A549 (cell line): ENCODE measurements around the gene KCNA3. TPM values are rescaled to one million over a fixed set of nuclear protein-coding genes. Genes with fewer than 3 reads are reported as not detected.

Experiments
- ATAC-seq, 2 experiments: fragments of 200-7000 bp in 1 of 2; fragments of >200 bp in 1 of 2; cut with Nextera tagmentation in 1 of 2; cut with Tn5 transposase in 1 of 2; 3 replicates each; pipeline versions ENCODE4 v1.8.0 to v1.9.1; 2018 to 2020; ENCODE audit warnings: mild to moderate bottlenecking in 1 of 2, moderate library complexity in 1 of 2
- CTCF ChIA-PET: fragments of 300-600 bp; sonication (Branson Sonifier 250); formaldehyde crosslinking; extraction: SDS; loops from one replicate; lab custom pipeline; 2021; ENCODE audit warnings: antibody characterized with exemption, inconsistent platforms; lab: Yijun Ruan, JAX
- POLR2A ChIA-PET: fragments of 350-600 bp; formaldehyde crosslinking; extraction: SDS; loops from one replicate; lab custom pipeline; 2021; ENCODE audit warnings: antibody characterized with exemption, inconsistent platforms; lab: Yijun Ruan, JAX
- DNase-seq, 2 experiments: peaks; one replicate each; pipeline versions ENCODE4 v3.0.0 to v3.0.0-alpha.2; 2011 to 2016; ENCODE audit warnings: low read depth in 1 of 2, low spot score in 1 of 2
- FAIRE-seq: peaks from 2 replicates; lab custom pipeline; 2011; peaks lifted over from hg19 to GRCh38; lab: Jason Lieb, UNC
- H3K27ac ChIP-seq, 2 experiments: fragments of >200 bp; sonication (Bioruptor Twin); formaldehyde crosslinking; 3 replicates each; pipeline ENCODE4 v1.5.1; 2016 to 2017
- H3K4me1 ChIP-seq: fragments of >200 bp; sonication (Bioruptor Twin); formaldehyde crosslinking; 3 replicates; pipeline ENCODE4 v1.6.1; 2016
- H3K4me2 ChIP-seq: fragments of >200 bp; sonication (Bioruptor Twin); formaldehyde crosslinking; 3 replicates; pipeline ENCODE4 v1.6.1; 2016
- H3K4me3 ChIP-seq: fragments of >200 bp; sonication (Bioruptor Twin); formaldehyde crosslinking; 3 replicates; pipeline ENCODE4 v1.5.1; 2016
- H3K9me3 ChIP-seq: fragments of >200 bp; sonication (Bioruptor Twin); formaldehyde crosslinking; 3 replicates; pipeline ENCODE4 v1.6.1; 2016
- CBX2 ChIP-seq: fragments of 200-600 bp; sonication (generic); IDR thresholded peaks from 2 replicates; pipeline ENCODE4 v1.6.1; 2016; ENCODE audit warnings: low read depth, mild to moderate bottlenecking, borderline replicate concordance
- CEBPB ChIP-seq, 2 experiments: fragments of >200 bp in 1 of 2; sonication (Bioruptor Twin) in 1 of 2; formaldehyde crosslinking in 1 of 2; IDR thresholded peaks; 2 replicates each; pipeline ENCODE4 v1.6.1; 2012 to 2016
- E2F6 ChIP-seq: IDR thresholded peaks from 2 replicates; pipeline ENCODE4 v1.6.1; 2012; ENCODE audit warnings: low read depth, borderline replicate concordance
- FOSB ChIP-seq: fragments of 250-450 bp; sonication (Bioruptor Pico); IDR thresholded peaks from 2 replicates; pipeline ENCODE4 v1.5.0; 2020; ENCODE audit warnings: mild to moderate bottlenecking, moderate library complexity
- FOSL2 ChIP-seq, 2 experiments: fragments of 450-650 bp in 1 of 2; fragments of >200 bp in 1 of 2; sonication (Bioruptor Twin) in 1 of 2; formaldehyde crosslinking; IDR thresholded peaks; 2 replicates each; pipeline versions ENCODE4 v1.5.0 to v1.6.1; 2016 to 2020; ENCODE audit warnings: mild to moderate bottlenecking in 1 of 2, moderate library complexity in 1 of 2
- FOXS1 ChIP-seq: fragments of 250-450 bp; sonication (Bioruptor Pico); IDR thresholded peaks from 2 replicates; pipeline ENCODE4 v1.5.0; 2020; ENCODE audit warnings: mild to moderate bottlenecking, moderate library complexity
- GATA3 ChIP-seq: IDR thresholded peaks from 2 replicates; pipeline ENCODE4 v1.6.1; 2012; ENCODE audit warnings: borderline replicate concordance
- HDAC2 ChIP-seq: fragments of 200-600 bp; sonication (generic); IDR thresholded peaks from 2 replicates; pipeline ENCODE4 v1.6.1; 2016
- HMGXB4 ChIP-seq: fragments of 250-450 bp; sonication (Bioruptor Pico); IDR thresholded peaks from 2 replicates; pipeline ENCODE4 v1.5.0; 2021; ENCODE audit warnings: mild to moderate bottlenecking, moderate library complexity, borderline replicate concordance
- HOXA7 ChIP-seq: fragments of 250-450 bp; sonication (Bioruptor Pico); IDR thresholded peaks from 2 replicates; pipeline ENCODE4 v1.5.0; 2020; ENCODE audit warnings: mild to moderate bottlenecking, moderate library complexity
- KDM1A ChIP-seq: fragments of 200-600 bp; sonication (generic); IDR thresholded peaks from 2 replicates; pipeline ENCODE4 v1.6.1; 2016; ENCODE audit warnings: low read depth, mild to moderate bottlenecking
- MAX ChIP-seq: IDR thresholded peaks from 2 replicates; pipeline ENCODE4 v1.6.1; 2012
- MAZ ChIP-seq: fragments of 150-350 bp; IDR thresholded peaks from 2 replicates; pipeline ENCODE4 v1.6.1; 2014; ENCODE audit warnings: antibody characterized with exemption, low read depth, low read length, borderline replicate concordance
- MYC ChIP-seq: IDR thresholded peaks from 2 replicates; pipeline ENCODE4 v1.6.1; 2012; ENCODE audit warnings: mild to moderate bottlenecking, inconsistent platforms, low read length, improper control_type of control experiment, borderline replicate concordance
- NFE2L2 ChIP-seq: fragments of 150-350 bp; conservative IDR thresholded peaks from 2 replicates; pipeline ENCODE4 v1.6.1; 2014; ENCODE audit warnings: low read length
- PHF8 ChIP-seq: fragments of 200-600 bp; sonication (generic); IDR thresholded peaks from 2 replicates; pipeline ENCODE4 v1.6.1; 2016; ENCODE audit warnings: low read depth, mild to moderate bottlenecking, antibody characterized with exemption, moderate library complexity, borderline replicate concordance
- RCOR1 ChIP-seq: fragments of 150-350 bp; IDR thresholded peaks from 2 replicates; pipeline ENCODE4 v1.6.1; 2014; ENCODE audit warnings: antibody characterized with exemption, low read length, low read depth
- RFX5 ChIP-seq: fragments of 450-650 bp; IDR thresholded peaks from 2 replicates; pipeline ENCODE4 v1.7.1; 2014; ENCODE audit warnings: antibody characterized with exemption, mild to moderate bottlenecking, moderate library complexity
- RNF2 ChIP-seq: fragments of 200-600 bp; sonication (generic); IDR thresholded peaks from 2 replicates; pipeline ENCODE4 v1.6.1; 2016; ENCODE audit warnings: low read depth, mild to moderate bottlenecking, antibody characterized with exemption, moderate library complexity, borderline replicate concordance
- SMC3 ChIP-seq: fragments of >200 bp; sonication (Bioruptor Twin); formaldehyde crosslinking; IDR thresholded peaks from 3 replicates; pipeline ENCODE4 v1.6.1; 2018; ENCODE audit warnings: inconsistent platforms
- USF2 ChIP-seq: fragments of 450-650 bp; IDR thresholded peaks from 2 replicates; pipeline ENCODE4 v1.6.1; 2014; ENCODE audit warnings: antibody characterized with exemption
- ZC3H11A ChIP-seq: fragments of 450-650 bp; IDR thresholded peaks from 2 replicates; pipeline ENCODE4 v1.6.1; 2014; ENCODE audit warnings: antibody characterized with exemption, mild to moderate bottlenecking
- ZFP36 ChIP-seq: fragments of 450-650 bp; IDR thresholded peaks from 2 replicates; pipeline ENCODE4 v1.6.1; 2014; ENCODE audit warnings: borderline replicate concordance; ENCODE audit not compliant: partially characterized antibody
- ZNF302 ChIP-seq: fragments of 250-450 bp; sonication (Bioruptor Pico); IDR thresholded peaks from 2 replicates; pipeline ENCODE4 v1.9.0; 2021; ENCODE audit warnings: inconsistent platforms, mild to moderate bottlenecking, moderate library complexity
- ZSCAN20 ChIP-seq: fragments of 250-450 bp; sonication (Bioruptor Pico); IDR thresholded peaks from 2 replicates; pipeline ENCODE4 v1.8.0; 2022; ENCODE audit warnings: mild to moderate bottlenecking, moderate library complexity
- WGBS: methylation state at CpG from one replicate; pipeline ENCODE4 v1.1.6; 2017; ENCODE audit errors: missing lambda C conversion rate; 5-methylcytosine and 5-hydroxymethylcytosine counted together
- polyA plus RNA-seq, 4 experiments: library from polyadenylated mRNA; depleted of rRNA in 3 of 4; stranded (reverse); fragments of >200 nt; fragmentation: RNase III in 1 of 4; extraction: RNeasy Plus Mini Kit Qiagen cat#74134 plus additional on column Dnase treatment in 1 of 4; gene quantifications; 2 replicates in 3 of 4; 3 replicates in 1 of 4; pipeline ENCODE4 v1.2.3, GENCODE V29; 2011 to 2017

The KCNA3 gene
- polyA plus RNA-seq, 2 of the 4 experiments (the other 2 are of a cell fraction) = not detected

GRCh38 chr1:110628323-110629105, 46.2 kb downstream of the KCNA3 start:
- FAIRE-seq (no peak), ATAC-seq (no peak), DNase-seq (no peak)
- no peak for TF ChIP-seq RFX5
- no peak for TF ChIP-seq E2F6
- TF ChIP-seq HOXA7 (CRISPR knock-in tag) = no peak
- TF ChIP-seq ZFP36 = no peak
- no peak for TF ChIP-seq ZSCAN20 (CRISPR knock-in tag)
- no peak for TF ChIP-seq NFE2L2
- Histone ChIP-seq H3K4me2 (no peak overlapping the region), H3K27ac (no peak overlapping the region), H3K4me3 (no peak overlapping the region), H3K4me1 (no peaks in the 10 kb centered on the region), H3K9me3 (no peaks in the 10 kb centered on the region)
- CTCF ChIA-PET = interaction anchor here (0.9 to 4.8 kb wide), 7 partner anchors 9 to 156 kb away, joined by 3 to 33 read pairs (median 5); no protein-coding TSS in a partner anchor
- POLR2A ChIA-PET = no interaction called here
- 8% methylated on average over 6 of the region's 6 CpGs for WGBS

- Histone ChIP-seq H3K4me2 (no peak overlapping the region), H3K9me3 (no peaks in the 10 kb centered on the region), H3K27ac (no peak overlapping the region), H3K4me3 (no peak overlapping the region), H3K4me1 (no peaks in the 10 kb centered on the region)
- TF ChIP-seq CBX2 (no peak), GATA3 (no peak), HDAC2 (no peak), CEBPB (IDR thresholded peaks at IDR 0.05) (no peak)
- POLR2A ChIA-PET = no interaction called here
- DNase-seq (no peak), ATAC-seq (no peak), FAIRE-seq (no peak)
- CTCF ChIA-PET = interaction anchor here (1.0 to 4.8 kb wide), 3 partner anchors 137 to 155 kb away, joined by 4 to 33 read pairs (median 4); no protein-coding TSS in a partner anchor
- 52% methylated on average over 2 of the region's 2 CpGs for WGBS
These were observed 47.0 kb downstream of the KCNA3 start for GRCh38 chr1:110627764-110628163.

GRCh38 chr1:110626889-110627288, 47.9 kb downstream of the KCNA3 start:
- no peak for TF ChIP-seq MYC
- no peak for TF ChIP-seq RFX5
- no peak for TF ChIP-seq ZC3H11A
- no peak for TF ChIP-seq FOXS1 (CRISPR knock-in tag)
- TF ChIP-seq FOSL2 (IDR thresholded peaks at IDR 0.05) = no peak
- TF ChIP-seq FOSL2 (CRISPR knock-in tag; IDR thresholded peaks at IDR 0.05) = no peak
- no peak for TF ChIP-seq CEBPB (IDR thresholded peaks at IDR 0.05)
- no peak for TF ChIP-seq PHF8
- no peak for TF ChIP-seq CBX2
- no peak for TF ChIP-seq FOSB (CRISPR knock-in tag)
- TF ChIP-seq ZNF302 (CRISPR knock-in tag) = no peak
- TF ChIP-seq RNF2 = no peak
- TF ChIP-seq RCOR1 = no peak
- no peak for TF ChIP-seq SMC3
- TF ChIP-seq KDM1A = no peak
- TF ChIP-seq HMGXB4 (CRISPR knock-in tag) = no peak
- TF ChIP-seq USF2 = no peak
- TF ChIP-seq MAZ = no peak
- TF ChIP-seq MAX = no peak
- no peak for TF ChIP-seq E2F6
- no peak for FAIRE-seq

More at GRCh38 chr1:110626889-110627288, 47.9 kb downstream of the KCNA3 start:
- ATAC-seq (no peak), DNase-seq (no peak)
- Histone ChIP-seq H3K9me3 (no peaks in the 10 kb centered on the region), H3K27ac (no peak overlapping the region), H3K4me1 (no peaks in the 10 kb centered on the region), H3K4me2 (no peak overlapping the region), H3K4me3 (no peak overlapping the region)
- ChIA-PET CTCF (interaction anchor here (1.0 to 2.0 kb wide), 2 partner anchors 20 to 154 kb away, joined by 3 to 4 read pairs; no protein-coding TSS in a partner anchor), POLR2A (no interaction called here)
- WGBS = 29% methylated on average over 7 of the region's 7 CpGs
